Neutrophil (primary cell): Measurements from ENCODE around the gene FKBP7.

Source experiments
- H3K27ac ChIP-seq: fragments of 200-600 bp; sonication (generic); 2 replicates; pipeline ENCODE4 v1.5.1; 2016; ENCODE audit warnings: mild to moderate bottlenecking, moderate library complexity
- H3K27me3 ChIP-seq: fragments of 200-600 bp; sonication (generic); 2 replicates; pipeline ENCODE4 v1.6.0; 2016; ENCODE audit warnings: mild to moderate bottlenecking
- H3K36me3 ChIP-seq: fragments of 200-600 bp; sonication (generic); 2 replicates; pipeline ENCODE4 v1.5.1; 2017
- H3K4me1 ChIP-seq, 2 experiments: fragments of 200-600 bp in 1 of 2; sonication (generic) in 1 of 2; 1 replicate in 1 of 2; 2 replicates in 1 of 2; pipeline versions ENCODE4 v1.5.1 to v1.6.1; 2013 to 2016; ENCODE audit warnings: low read depth in 1 of 2, low read length in 1 of 2, mild to moderate bottlenecking in 1 of 2, moderate library complexity in 1 of 2; ENCODE audit not compliant: control insufficient read depth in 1 of 2, insufficient read depth in 1 of 2
- H3K4me3 ChIP-seq, 2 experiments: fragments of 200-600 bp in 1 of 2; sonication (generic) in 1 of 2; 1 replicate in 1 of 2; 2 replicates in 1 of 2; pipeline ENCODE4 v1.5.1; 2013 to 2016; ENCODE audit warnings: low read depth in 1 of 2, low read length in 1 of 2, mild to moderate bottlenecking in 1 of 2, moderate library complexity in 1 of 2
- H3K9me3 ChIP-seq: fragments of 200-600 bp; sonication (generic); 2 replicates; pipeline ENCODE4 v1.5.1; 2016
- TF ChIP-seq, protein P1 (sequence below): fragments of 200-600 bp; sonication (generic); IDR thresholded peaks from 2 replicates; pipeline ENCODE4 v1.5.1; 2016; ENCODE audit warnings: antibody characterized with exemption

FKBP7 gene

DNA sequence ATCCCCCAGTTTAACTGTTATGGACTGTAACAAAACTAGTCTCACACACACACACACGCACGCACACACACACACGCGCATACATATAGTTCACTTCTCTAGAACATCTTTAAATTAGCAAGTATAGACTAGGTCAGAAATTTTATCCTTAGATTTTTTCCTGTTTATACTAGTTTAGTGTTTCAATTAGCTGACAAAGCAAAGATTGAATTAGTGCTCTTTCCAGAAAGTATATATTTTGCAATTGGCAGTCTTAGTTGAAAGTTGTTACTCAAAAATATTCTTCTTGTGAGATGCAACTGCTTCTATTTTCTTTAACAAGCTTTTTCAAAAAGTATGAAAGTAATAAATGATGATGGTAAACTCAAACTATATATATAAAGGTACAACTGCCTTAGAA lies 24.4 kb upstream of the FKBP7 start:
- peaks cover 6% of the 10 kb centered on the region in 2 experiments for H3K4me1 ChIP-seq
- peaks cover 75% of the 10 kb centered on the region for H3K36me3 ChIP-seq
- TF ChIP-seq, protein P1, sequence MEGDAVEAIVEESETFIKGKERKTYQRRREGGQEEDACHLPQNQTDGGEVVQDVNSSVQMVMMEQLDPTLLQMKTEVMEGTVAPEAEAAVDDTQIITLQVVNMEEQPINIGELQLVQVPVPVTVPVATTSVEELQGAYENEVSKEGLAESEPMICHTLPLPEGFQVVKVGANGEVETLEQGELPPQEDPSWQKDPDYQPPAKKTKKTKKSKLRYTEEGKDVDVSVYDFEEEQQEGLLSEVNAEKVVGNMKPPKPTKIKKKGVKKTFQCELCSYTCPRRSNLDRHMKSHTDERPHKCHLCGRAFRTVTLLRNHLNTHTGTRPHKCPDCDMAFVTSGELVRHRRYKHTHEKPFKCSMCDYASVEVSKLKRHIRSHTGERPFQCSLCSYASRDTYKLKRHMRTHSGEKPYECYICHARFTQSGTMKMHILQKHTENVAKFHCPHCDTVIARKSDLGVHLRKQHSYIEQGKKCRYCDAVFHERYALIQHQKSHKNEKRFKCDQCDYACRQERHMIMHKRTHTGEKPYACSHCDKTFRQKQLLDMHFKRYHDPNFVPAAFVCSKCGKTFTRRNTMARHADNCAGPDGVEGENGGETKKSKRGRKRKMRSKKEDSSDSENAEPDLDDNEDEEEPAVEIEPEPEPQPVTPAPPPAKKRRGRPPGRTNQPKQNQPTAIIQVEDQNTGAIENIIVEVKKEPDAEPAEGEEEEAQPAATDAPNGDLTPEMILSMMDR = no peak
- no peak overlapping the region for H3K27ac ChIP-seq
- H3K4me3 ChIP-seq = no peak overlapping the region
- H3K9me3 ChIP-seq = no peaks in the 10 kb centered on the region
- H3K27me3 ChIP-seq = no peaks in the 10 kb centered on the region

DNA sequence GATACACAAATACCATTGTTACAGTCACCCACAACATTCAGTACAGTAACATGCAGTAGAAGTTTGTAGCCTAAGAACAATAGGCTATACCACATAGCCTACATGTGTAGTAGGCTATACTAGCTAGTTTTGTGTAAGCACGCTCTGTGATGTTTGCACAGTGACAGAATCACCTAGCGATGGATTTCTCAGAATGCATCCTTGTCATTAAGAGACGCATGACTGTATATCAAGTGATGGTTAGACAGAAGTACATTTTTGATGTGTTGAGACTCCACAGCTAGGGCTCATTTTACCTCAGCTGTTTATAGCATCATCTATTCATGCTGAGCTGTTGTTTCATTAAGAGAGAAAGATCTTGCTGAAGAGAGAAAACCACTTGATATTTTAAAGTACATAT lies 21.2 kb upstream of the FKBP7 start:
- peaks cover 100% of the 10 kb centered on the region for H3K36me3 ChIP-seq
- H3K27ac ChIP-seq = no peak overlapping the region
- no peaks in the 10 kb centered on the region for H3K9me3 ChIP-seq
- TF ChIP-seq, protein P1 = no peak
- H3K4me1 ChIP-seq = no peaks in the 10 kb centered on the region
- no peaks in the 10 kb centered on the region for H3K27me3 ChIP-seq
- no peak overlapping the region for H3K4me3 ChIP-seq

- Histone ChIP-seq H3K27ac (no peak overlapping the region), H3K4me3 (no peak overlapping the region), H3K27me3 (no peaks in the 10 kb centered on the region), H3K36me3 (peaks cover 97% of the 10 kb centered on the region), H3K4me1 (peaks cover 0 to 3% of the 10 kb centered on the region in 2 experiments), H3K9me3 (no peaks in the 10 kb centered on the region)
- TF ChIP-seq, protein P1 = no peak
Observed at GRCh38 chr2:178498137-178498536, 19.7 kb upstream of the FKBP7 start.

GRCh38 chr2:178496049-178496448 lies 17.6 kb upstream of the FKBP7 start:
- Histone ChIP-seq H3K4me3 (no peak overlapping the region), H3K9me3 (no peaks in the 10 kb centered on the region), H3K27me3 (no peaks in the 10 kb centered on the region), H3K4me1 (peaks cover 0 to 3% of the 10 kb centered on the region in 2 experiments), H3K27ac (peak overlapping the region; percentile 18), H3K36me3 (peaks cover 94% of the 10 kb centered on the region)
- TF ChIP-seq, protein P1 = no peak

GRCh38 chr2:178491612-178492011 lies 13.2 kb upstream of the FKBP7 start:
- TF ChIP-seq, protein P1 = no peak
- Histone ChIP-seq H3K4me1 (peaks cover 0 to 3% of the 10 kb centered on the region in 2 experiments), H3K27ac (no peak overlapping the region), H3K4me3 (no peak overlapping the region), H3K9me3 (no peaks in the 10 kb centered on the region), H3K27me3 (no peaks in the 10 kb centered on the region), H3K36me3 (peaks cover 71% of the 10 kb centered on the region)

DNA sequence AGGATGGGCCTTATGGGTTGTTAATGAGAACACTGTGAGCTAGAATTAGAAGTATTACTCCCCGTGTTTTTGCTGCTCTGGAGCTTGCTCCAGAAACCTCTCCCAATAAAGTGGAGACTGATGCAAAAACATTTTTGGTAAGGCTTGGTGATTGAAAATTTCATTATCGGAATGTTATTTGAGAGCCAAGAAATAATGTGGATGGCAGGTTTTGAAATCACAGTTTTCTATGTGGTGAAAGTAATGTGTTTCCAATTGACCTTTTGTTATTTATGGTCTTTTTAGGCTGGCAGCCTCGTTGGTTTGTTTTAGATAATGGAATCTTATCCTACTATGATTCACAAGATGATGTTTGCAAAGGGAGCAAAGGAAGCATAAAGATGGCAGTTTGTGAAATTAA lies 7.0 kb upstream of the FKBP7 start:
- peaks cover 16% of the 10 kb centered on the region for H3K36me3 ChIP-seq
- H3K27ac ChIP-seq = no peak overlapping the region
- H3K27me3 ChIP-seq = no peaks in the 10 kb centered on the region
- TF ChIP-seq, protein P1 = no peak
- no peak overlapping the region for H3K4me3 ChIP-seq
- H3K9me3 ChIP-seq = no peaks in the 10 kb centered on the region
- H3K4me1 ChIP-seq = peaks cover 23% of the 10 kb centered on the region in 2 experiments
